Ascending aorta (tissue), 2 donors: ENCODE results near the gene TACSTD2. TPM values are rescaled to one million over a fixed set of nuclear protein-coding genes. Genes with fewer than 3 reads are reported as not detected.

Experiments used
- DNase-seq, 2 donors: peaks; one replicate each; pipeline ENCODE4 v3.0.0-alpha.2; 2019; ENCODE audit warnings: low spot score in 2 of 2
- H3K27ac ChIP-seq, 2 donors: fragments of 200-600 bp; sonication (generic); one replicate each; pipeline ENCODE4 v1.5.1; 2016 to 2017; ENCODE audit warnings: mild to moderate bottlenecking in 1 of 2
- H3K27me3 ChIP-seq: fragments of 200-600 bp; sonication (generic); one replicate; pipeline ENCODE4 v1.5.1; 2017
- H3K36me3 ChIP-seq, 2 donors: fragments of 200-600 bp; sonication (generic); one replicate each; pipeline ENCODE4 v1.5.1; 2016
- H3K4me1 ChIP-seq, 2 donors: fragments of 200-600 bp; sonication (generic); one replicate each; pipeline ENCODE4 v1.5.1; 2016 to 2017; ENCODE audit warnings: mild to moderate bottlenecking in 1 of 2
- H3K4me3 ChIP-seq, 2 donors: fragments of 200-600 bp; sonication (generic); one replicate each; pipeline ENCODE4 v1.5.1; 2016 to 2017; ENCODE audit warnings: mild to moderate bottlenecking in 1 of 2
- H3K9me3 ChIP-seq, 2 donors: fragments of 200-600 bp; sonication (generic); one replicate each; pipeline ENCODE4 v1.5.1; 2016
- CTCF ChIP-seq, 3 experiments: fragments of 200-600 bp in 2 of 3; fragments of 450-650 bp in 1 of 3; sonication (generic) in 2 of 3; IDR thresholded peaks; one replicate each; pipeline ENCODE4 v1.5.1; 2016 to 2019; ENCODE audit warnings: antibody characterized with exemption in 3 of 3, mild to moderate bottlenecking in 1 of 3, moderate library complexity in 1 of 3
- intact Hi-C: fragments of 100-400 bp; cut with DNase I; formaldehyde crosslinking; loops from one replicate; pipeline ENCODE4 v1.15.1; 2023
- total RNA-seq: library from RNA; depleted of rRNA; stranded (reverse); fragments of >200 nt; gene quantifications from one replicate; pipeline ENCODE4 v1.1.0, GENCODE V29; 2016

The TACSTD2 gene
- total RNA-seq, 1 donor from 2014 or later, result 1.3 TPM

GRCh38 chr1:58587667-58588066 lies 10.6 kb upstream of the TACSTD2 start:
- intact Hi-C loops, result loop anchor here (10.0 kb wide), 1 partner anchor 187 kb away; no protein-coding TSS in a partner anchor
- Histone ChIP-seq H3K27ac (no peak overlapping the region), H3K9me3 (no peaks in the 10 kb centered on the region), H3K36me3 (no peaks in the 10 kb centered on the region), H3K4me3 (no peak overlapping the region), H3K27me3 (no peaks in the 10 kb centered on the region), H3K4me1 (peaks cover 13 to 42% of the 10 kb centered on the region in 2 donors)
- no peak for TF ChIP-seq CTCF (IDR thresholded peaks at IDR 0.05)
- no peak for DNase-seq

- TF ChIP-seq CTCF (IDR thresholded peaks at IDR 0.05), result no peak
- H3K36me3 ChIP-seq, result no peaks in the 10 kb centered on the region
- H3K9me3 ChIP-seq, result no peaks in the 10 kb centered on the region
- peaks cover 7 to 29% of the 10 kb centered on the region in 2 donors for H3K4me1 ChIP-seq
- DNase-seq, result no peak
- H3K4me3 ChIP-seq, result no peak overlapping the region
- H3K27me3 ChIP-seq, result no peaks in the 10 kb centered on the region
- H3K27ac ChIP-seq, result peak overlapping the region in 1 of 2 donors; percentile 89
- intact Hi-C loops, result loop anchor here (10.0 kb wide), 1 partner anchor 189 kb away; no protein-coding TSS in a partner anchor
These were observed 9.2 kb upstream of the TACSTD2 start for GRCh38 chr1:58586271-58586670.

- no peak for DNase-seq
- Histone ChIP-seq H3K9me3 (no peaks in the 10 kb centered on the region), H3K4me1 (peaks cover 7 to 25% of the 10 kb centered on the region in 2 donors), H3K27ac (peak overlapping the region; percentile 71 to 89), H3K27me3 (no peaks in the 10 kb centered on the region), H3K4me3 (no peak overlapping the region), H3K36me3 (no peaks in the 10 kb centered on the region)
- no peak for TF ChIP-seq CTCF (IDR thresholded peaks at IDR 0.05)
- intact Hi-C loops, result loop anchor here (2.0 to 10.0 kb wide), 2 partner anchors 39 to 189 kb away; partner anchors contain the start of gene OMA1
These were observed 8.6 kb upstream of the TACSTD2 start for GRCh38 chr1:58585581-58586151.

- Histone ChIP-seq H3K36me3 (no peaks in the 10 kb centered on the region), H3K4me3 (no peak overlapping the region), H3K4me1 (peaks cover 7 to 25% of the 10 kb centered on the region in 2 donors), H3K9me3 (no peaks in the 10 kb centered on the region), H3K27ac (peak overlapping the region; percentile 71 to 89), H3K27me3 (no peaks in the 10 kb centered on the region)
- intact Hi-C loops, result loop anchor here (2.0 to 10.0 kb wide), 2 partner anchors 38 to 190 kb away; partner anchors contain the start of gene OMA1
- TF ChIP-seq CTCF (IDR thresholded peaks at IDR 0.05), result no peak
- DNase-seq, result no peak
These were observed 8.1 kb upstream of the TACSTD2 start for GRCh38 chr1:58585166-58585565.

- H3K36me3 ChIP-seq, result no peaks in the 10 kb centered on the region
- intact Hi-C loops, result loop anchor here (1.0 to 10.0 kb wide), 3 partner anchors 8 to 191 kb away; partner anchors contain the start of gene OMA1
- H3K9me3 ChIP-seq, result no peaks in the 10 kb centered on the region
- peak; percentile 59 to 94 for DNase-seq
- H3K27ac ChIP-seq, result peak overlapping the region; percentile 71 to 89
- no peaks in the 10 kb centered on the region for H3K27me3 ChIP-seq
- no peak for TF ChIP-seq CTCF (IDR thresholded peaks at IDR 0.05)
- peaks cover 7 to 25% of the 10 kb centered on the region in 2 donors for H3K4me1 ChIP-seq
- no peak overlapping the region for H3K4me3 ChIP-seq
These were observed 7.2 kb upstream of the TACSTD2 start for GRCh38 chr1:58584082-58584895.
